CD4-positive, alpha-beta T cell treated with Interleukin-21 for 1 hour (primary cell): ENCODE measurements around the gene MCTP1.
"Not testable (repeated sequence)": the region's sequence is repeated elsewhere in the genome, so short reads cannot be mapped to it uniquely, and the experiment has no call there.

ENCODE experiments used
- DNase-seq: peaks from one replicate; pipeline ENCODE4 v3.0.0-alpha.2; 2020

The MCTP1 gene

DNA sequence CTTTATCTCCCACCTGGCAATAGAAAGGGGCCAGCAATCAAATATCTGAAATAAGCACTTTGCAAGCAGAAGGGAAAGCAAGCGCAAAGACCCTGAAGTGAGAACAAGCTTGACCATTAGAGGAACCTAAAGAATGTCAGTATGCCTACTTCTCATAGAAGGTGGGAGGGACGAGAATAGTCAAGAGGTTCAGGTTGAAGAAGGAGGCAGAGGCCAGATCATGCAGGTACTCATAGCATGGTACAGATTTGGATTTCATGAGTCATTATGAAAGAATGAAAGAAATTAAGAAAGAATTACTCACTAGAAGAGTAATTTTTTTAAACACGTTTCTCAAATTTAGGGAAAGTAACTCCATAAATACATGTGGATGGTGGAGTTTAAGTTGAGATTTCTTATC lies 33.7 kb downstream of the MCTP1 start:
- no peak for DNase-seq

DNA sequence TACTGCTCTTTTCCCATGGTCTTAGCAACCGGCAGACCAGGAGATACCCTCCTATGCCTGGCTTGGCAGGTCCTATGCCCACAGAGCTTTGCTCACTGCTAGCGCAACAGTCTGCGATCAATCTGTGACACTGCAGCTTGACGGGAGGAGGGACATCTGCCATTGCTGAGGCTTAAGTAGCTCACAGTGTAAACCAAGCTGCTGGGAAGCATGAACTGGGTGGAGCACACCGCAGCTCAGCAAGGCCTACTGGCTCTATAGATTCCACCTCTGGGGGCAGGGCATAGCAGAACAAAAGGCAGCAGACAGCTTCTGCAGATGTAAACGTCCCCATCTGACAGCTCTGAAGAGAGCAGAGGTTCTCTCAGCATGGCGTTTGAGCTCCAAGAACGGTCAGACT lies 40.4 kb downstream of the MCTP1 start:
- no peak for DNase-seq

DNA sequence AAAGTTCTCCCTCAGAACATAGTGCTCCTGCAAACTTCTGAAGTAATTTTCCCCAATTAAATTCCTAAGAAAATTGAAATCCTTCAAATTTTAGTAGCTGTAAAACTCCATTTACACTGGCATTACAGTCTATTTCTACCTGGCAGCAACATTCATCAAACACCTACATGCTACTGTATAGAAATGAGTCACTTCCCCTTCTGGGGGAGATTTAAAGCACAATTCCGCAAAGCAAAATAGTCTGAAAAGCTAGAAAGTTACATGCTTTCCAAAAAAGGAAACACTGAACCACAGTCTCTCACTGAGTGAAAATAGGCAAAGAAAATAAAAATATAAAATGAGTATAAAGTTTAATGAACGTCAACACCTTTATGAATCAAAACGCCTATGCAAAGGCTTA lies 43.3 kb downstream of the MCTP1 start:
- no peak for DNase-seq

DNA sequence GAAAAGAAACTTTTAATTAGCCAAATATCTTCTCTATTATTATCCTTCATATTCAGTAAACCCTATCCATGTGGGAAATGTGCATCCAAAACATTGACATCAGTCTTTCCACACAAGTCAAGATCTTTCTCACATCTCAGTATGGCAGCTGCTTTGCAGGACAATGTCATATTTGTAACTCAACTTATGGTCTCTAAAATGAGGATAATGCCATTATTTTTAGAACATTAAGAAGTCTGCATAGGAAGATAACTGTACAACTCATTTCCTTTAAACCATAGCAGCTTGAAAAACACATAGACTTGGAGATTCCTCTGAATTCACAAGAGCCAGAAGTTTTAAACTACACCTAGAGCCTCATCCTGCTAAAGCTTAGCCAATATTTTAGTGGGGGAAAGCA lies 43.7 kb downstream of the MCTP1 start:
- no peak for DNase-seq

DNA sequence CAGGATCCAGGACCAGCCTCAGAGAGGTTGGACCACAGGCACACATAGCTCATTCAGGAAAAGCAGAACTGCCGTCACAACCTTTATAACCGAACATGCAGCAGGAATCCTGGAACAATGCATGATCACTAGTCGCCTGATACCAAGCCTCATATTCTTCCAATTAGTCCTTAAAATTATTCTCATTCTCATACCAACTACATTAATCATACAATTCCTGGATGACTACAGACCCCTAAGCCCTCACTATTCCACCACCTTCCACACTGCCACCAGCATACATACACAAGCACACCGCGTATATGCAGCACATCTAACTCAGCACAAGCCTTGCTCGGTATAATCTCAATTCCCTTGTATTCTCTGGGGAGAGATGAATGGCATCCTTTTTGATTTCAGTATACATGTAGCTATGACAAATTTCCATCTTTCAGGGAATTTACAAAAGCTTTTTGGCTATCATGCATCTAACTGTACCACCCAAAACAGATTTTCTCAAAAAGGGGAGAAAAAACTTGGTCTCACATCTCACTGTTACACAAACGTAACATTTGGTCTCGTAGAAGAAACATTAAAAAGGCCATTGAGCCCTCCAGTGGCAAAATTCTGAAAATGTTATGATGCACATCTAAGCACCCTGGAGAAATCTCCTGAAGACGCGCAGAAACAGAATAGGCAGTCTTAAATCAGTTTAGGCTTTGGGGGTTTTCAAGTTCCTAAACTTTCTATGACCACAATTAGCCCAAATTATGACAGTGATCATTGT lies 46.2 kb downstream of the MCTP1 start:
- no peak for DNase-seq

DNA sequence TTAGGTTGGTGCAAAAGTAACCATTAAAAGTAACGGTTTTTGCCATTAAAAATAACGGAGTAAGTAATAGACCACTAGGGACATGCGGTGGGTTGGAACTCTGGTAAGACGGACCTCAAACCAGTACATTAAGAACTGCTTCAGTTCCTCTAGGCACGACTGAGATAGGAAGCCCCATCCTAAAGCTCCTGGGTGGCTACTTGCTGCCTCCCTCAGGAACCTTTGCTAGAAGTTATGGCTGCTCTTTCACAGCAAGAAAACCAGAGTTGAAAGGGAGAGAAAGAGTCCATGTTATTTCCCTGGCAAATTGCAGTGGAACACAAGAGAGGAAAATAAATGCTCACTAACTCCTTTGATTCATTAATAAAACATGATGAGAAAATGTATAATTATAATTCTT lies 47.6 kb downstream of the MCTP1 start:
- DNase-seq: no peak

DNA sequence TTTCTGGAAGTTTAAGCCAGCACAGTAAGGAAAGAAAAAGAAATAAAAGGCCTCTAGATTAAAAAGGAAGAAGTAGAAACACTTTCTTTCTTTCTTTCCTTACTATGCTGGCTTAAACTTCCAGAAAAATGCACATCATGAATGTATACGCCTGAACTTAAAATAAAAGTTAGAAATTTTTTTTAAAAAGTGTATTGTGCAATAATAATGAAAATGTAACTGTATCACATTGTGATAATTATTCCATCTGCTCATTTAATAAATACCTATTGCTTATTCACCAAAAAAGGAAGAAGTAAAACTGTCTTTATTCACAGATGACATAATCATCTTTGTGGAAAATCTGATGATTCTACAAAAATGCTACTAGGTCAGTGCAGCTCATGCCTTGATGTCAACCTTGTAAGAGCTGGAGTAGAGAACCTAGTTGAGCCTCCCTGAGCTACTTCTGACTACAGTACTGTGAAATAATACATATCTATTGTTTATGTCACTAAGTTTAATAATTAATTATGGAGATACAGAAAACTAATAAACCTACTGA lies 49.4 kb downstream of the MCTP1 start:
- DNase-seq: no peak

DNA sequence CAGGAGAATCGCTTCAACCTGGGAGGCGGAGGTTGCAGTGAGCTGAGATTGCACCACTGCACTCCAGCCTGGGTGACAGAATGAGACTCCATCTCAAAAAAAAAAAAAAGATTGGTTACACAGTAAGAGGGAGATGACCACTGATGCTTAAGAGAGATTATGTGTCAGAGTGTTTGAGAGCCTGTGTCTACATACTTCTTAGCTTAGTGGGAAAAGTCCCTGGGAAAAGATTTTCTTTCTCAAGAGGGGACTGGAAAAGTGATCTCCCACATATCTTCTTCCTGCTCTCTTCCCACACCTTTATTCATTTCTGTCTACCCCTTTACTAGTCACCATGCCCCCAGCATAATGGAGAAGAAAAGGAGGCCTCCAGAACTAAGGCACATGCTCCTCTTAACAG lies 55.2 kb downstream of the MCTP1 start:
- DNase-seq: no peak

DNA sequence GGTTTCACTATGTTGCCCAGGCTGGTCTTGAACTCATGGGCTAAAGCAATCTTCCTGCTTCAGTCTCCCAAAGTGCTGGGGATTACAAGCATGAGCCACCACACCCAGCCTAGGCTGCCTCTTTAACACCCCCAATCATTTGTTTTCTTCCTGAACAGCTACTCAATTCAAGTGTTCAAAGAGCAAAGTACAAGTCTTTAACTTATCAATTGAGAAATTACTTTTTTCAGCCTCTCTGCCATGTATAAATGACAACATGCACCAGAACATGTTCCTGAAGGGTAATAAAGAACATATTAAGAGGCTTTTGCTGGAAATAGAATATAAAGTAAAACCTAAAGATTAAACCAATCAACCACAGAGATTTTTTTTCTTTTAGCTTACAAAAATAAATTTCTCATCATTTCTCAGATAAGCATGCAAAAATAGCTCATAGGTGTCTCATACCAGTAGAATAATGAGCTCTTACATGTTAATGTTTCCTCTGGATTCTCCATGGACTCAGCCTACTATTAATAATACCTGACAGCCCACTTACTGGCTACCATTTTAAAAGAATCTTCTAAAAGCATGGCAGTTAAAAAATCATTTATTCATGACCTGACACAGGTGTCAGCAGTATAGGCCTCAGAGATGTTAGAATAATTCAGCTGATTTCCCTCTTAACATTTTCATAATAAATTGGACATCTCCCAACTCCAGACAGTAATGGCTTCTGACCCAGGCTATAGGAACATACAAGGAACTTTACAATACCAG lies 60.0 kb downstream of the MCTP1 start:
- DNase-seq: no peak

DNA sequence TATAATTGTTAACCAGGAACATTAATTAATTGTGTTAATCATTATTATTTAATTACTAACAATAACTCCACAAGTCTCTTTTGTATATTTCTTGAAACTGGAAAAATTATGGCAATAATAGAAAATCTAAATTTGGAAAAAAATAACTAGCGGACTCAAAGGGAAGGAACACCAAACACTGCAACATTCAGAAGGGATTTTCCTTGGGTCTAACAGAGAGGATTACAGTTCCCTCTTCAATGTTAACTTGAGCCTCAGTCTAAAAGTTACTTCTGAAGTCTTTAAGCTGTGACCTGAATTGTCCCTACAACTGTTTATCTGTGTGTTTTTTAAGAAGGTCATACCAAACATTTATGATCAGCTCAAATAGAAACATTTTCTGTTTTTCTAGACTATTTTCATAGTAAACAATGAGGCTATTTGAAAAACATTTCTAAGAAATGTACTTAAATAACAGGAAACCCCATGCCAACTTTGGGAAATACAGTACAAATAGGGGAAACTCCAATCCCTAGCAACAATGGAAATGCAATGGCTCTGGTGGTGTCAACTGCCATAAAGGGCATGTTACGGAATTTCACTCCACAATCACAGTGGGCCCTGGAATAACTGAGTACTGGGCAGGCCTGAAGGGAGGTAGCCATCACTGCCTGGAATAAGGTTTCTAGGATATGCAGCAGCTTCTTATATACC lies 61.2 kb downstream of the MCTP1 start:
- no peak for DNase-seq

DNA sequence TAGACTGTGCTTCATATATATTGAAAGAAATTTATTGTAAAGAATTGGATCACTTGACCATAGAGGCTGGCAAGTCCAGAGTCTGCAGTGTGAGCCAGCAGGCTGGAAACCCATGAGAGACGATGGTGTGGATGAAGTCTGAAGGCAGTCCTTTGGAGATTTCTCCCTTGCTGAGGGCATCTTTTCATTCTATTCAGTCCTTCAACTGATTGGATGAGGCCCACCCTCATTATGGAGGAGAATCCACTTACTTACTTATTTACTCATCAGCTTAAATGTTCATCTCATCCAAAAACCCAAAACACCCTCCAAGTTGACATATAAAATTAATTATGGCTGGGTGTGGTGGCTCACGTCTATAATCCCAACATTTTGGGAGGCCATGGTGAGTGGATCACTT lies 62.1 kb downstream of the MCTP1 start:
- no peak for DNase-seq

DNA sequence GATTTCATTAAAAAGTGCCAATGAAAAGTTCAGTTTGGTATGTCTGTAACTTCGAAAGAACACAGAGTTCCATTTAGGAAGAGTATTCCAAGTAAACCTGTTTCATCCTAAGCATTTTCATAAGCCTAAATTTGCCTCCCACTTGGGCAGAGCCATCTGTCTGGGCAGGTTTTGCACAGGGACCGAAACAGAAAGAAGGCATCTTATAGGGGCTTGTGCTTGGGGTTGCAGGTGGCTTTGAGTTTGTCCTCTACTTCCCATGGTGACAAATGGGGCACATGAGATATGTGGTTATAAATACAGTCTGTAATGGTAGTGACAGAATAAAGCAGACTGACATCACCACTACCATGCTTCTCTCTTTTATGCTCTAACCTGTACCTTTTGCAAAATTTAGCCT lies 63.7 kb downstream of the MCTP1 start:
- DNase-seq: no peak

DNA sequence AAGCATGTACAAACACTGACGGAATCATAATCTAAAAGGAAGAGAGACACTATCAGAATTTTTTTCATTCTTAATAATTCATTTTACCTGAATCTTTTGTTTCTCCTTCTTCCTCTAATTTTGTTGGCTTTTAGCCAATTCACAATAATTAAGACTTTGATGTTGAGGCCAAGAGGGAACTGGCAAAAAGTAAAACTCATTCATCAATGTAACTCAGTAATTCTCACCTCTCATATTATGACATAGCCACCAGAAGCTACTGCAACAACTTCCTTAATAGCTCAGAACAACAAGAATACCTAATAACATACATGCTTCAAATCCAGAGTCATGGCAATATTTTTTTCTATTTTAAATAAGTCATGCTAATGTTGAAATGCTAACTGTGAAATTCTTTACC lies 64.5 kb downstream of the MCTP1 start:
- no peak for DNase-seq

DNA sequence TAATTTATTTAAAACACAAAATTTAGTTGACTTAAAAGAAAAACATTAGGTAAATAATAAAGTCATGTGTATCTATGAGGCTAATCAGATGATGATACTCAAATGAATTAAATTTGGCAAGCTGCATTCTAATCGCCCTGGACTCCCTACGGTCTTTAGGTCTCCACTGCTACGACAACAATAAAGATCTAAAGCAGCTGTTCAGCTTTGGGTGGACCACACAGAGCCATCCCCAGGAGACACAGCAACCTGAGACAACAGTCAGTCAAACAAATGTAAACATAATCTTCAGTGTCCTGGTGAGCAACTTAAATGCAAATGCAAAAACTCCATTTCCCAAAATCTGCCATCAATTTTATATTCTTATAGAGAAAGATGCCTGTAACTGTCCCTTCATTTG lies 65.5 kb downstream of the MCTP1 start:
- no peak for DNase-seq

DNA sequence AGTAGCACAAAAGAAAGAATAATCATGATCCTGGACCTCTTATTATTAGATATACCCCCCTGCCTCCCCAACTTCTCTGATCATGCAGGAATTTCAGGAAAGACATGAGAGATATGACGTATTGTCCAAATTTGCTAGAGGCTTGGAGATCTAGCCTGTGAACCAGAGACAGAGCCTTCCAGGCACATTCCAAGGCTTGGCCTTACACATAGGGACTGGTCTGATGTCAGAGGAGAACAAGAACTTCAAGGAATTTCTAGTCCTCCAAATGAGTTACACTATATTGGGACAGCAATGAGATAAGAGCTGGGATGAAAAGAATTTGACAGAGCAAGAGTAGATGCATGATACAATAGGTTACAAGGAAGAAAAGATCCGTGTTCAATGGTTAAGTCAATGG lies 67.0 kb downstream of the MCTP1 start:
- DNase-seq: no peak

DNA sequence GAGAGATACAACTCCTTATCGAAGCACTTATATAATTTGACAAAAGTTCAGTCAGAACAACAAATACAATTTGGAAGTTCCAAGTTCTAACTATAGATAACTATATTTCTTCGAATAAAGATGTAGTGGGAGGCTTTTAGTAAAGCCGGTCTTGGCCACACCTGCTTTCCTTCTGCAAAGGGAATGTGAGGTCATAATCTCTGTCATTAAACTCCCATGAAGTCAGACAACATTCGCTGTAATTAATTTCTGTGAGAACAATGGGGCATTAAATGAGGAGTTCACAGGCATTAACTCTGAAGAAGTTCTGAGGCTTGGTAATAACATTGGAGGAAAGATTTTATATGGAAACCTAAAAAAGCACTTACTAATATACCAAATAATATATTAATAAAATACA lies 67.5 kb downstream of the MCTP1 start:
- no peak for DNase-seq

DNA sequence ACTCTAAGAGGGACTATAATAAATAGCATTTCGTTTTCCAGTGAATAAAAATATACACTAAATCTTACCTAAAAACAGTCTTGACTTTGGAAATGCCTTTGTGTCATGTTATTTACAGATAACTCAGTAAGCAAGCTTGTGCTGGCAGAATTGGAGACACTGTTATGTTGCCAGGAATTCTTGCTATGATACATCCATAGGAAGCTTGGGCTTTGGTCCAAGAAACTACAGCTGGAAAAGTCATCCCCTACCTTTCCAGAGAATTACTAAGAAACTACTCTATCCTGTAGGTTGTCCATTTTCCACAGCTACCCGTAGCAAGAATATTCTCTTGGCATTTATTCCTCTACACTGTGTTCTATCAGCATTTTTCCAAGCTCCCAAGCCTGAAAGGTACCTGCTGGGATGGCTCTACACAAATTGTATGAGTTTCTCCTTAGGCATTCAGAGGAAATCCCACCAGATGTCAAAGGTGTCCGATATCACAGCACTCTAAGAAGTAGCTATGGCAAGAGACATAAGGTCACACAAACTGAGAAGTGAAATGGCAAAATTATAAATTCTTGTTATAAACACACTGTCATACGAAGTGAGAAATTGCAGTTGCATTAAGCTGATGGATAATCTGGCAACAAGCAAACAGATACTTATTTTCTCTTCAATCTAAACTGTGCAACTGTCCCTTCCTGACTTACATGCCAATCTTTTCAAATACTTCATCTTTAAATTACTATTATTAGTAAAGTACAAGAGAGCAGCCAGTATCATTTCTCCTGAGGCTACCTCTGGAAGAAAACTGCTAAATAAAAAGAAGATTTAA lies 68.5 kb downstream of the MCTP1 start:
- DNase-seq: no peak

DNA sequence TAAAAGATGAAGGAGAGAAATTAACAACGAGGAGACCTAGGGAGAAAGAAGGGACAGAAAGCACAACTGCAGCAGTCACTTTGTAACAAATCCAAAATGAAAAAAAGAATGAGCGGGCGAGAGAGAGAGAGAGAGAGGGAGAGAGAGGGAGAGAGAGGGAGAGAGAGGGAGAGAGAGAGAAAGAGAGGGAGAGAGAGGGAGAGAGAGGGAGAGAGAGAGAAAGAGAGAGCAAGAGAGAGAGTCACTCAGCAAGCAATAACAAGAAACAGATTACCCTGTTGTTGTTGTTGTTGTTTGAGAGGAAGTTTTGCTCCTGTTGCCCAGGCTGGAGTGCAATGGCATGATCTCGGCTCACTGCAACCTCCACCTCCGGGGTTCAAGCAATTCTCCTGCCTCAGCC lies 77.1 kb downstream of the MCTP1 start:
- DNase-seq: not testable (repeated sequence)

DNA sequence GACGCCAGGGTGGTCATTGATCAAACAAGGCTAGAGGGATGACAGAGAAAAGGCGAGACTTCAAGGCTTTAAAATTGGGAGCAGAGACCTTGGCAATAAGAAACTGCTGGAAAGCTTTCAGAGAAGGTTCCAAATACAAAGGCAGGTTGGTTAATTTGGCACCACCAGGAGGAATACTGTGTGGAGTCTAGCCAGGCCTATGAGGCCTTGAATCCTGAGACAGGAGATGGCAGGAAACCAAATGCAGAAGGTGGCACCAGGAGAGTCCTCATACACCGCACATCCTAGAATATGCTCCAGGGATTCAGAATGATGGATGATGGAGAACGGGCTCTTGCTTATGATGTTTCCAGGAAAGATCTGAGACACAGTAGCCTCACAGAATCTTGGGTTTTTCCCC lies 90.0 kb downstream of the MCTP1 start:
- no peak for DNase-seq

DNA sequence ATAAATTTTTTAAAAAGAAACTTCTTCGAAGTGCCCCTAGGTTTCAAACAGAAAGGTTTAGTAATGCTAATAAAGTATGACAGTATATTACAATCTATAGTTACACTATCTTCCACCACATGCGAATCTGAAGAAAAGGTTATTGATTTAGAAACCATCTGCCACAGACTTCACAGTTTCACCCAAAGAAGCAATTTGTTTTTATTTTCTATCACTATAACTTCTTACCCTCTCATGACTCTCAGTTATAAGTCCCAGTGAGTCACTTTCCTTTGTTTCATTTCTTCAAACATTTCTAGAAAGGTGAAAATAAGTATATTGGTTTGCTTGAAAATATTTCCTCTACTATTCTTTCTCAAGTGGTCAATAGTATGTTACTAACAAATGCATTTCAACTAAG lies 93.6 kb downstream of the MCTP1 start:
- no peak for DNase-seq

DNA sequence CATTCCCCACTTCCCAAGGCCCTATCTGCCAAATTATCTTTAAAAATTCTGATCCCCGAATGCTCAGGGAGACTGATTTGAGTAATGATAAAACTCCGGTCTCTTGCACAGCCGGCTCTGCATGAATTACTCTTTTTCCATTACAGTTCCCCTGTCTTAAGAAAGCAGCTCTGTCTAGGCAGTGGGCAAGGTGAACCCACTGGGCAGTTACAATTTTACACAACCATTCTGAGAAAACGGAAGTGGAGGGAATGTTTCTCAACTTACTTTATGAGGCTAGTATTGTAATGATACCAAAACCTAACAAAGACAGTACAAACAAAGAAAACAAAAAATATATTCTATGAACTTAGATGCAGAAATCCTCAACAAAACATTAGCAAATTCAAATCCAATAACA lies 100.0 kb downstream of the MCTP1 start:
- DNase-seq: no peak

DNA sequence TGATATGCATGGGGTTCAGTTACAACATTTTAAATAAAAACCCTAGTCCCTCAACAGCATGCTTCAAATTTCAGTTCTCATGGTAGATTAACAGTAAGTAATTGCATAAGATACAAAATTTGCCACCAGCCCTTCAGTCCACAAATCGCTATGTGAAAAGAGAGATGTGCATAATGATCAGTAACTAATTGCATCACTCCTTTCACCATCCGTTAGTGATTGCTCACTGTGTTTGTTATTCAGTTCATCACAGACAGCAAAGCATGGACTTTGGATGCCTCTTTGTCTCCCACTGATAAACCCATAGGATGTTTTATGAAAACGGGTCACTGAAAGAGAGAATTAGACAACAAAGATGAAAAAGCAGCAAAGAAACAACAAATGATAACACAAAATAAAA lies 103.2 kb downstream of the MCTP1 start:
- no peak for DNase-seq
